NCI-H1417 treated with DMSO at 0.1 percent for 48 hours (cell line): ENCODE data around the gene SH3PXD2A.
"Not testable (repeated sequence)": the region's sequence is repeated elsewhere in the genome, so short reads cannot be mapped to it uniquely, and the experiment has no call there.

Source experiments
- DNase-seq: peaks from one replicate; lab custom pipeline; 2025; lab: John Stamatoyannopoulos, UW

SH3PXD2A gene

DNA sequence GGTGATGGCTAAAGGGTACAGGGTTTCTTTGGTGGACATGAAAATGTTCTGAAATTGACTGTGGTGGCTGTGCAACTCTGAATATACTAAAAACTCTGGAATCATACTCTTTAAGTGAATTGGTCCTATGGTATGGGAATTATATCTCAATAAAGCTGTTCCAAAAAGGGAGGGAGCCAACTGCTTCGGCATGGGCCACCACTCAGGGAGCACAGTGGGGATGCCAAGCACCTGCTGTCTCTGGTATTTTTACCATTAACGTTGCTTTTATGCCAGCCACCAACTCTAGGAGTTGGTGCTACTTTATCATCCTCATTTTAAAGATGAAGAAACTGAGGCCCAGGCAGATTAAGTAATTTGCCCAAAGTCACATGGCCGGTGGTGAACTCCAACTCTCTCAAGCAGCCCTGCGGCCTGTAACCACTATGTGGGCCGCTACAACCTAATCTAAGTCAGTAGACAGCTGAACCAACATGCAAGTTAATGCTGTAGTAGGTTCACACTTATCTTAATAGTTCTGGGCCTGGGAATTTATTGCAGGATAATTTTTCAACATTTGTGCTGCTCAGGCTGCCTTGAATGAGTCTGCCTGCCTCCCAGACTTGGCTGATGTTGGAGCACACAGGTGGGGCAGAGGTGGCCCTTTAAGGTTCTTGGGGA lies 20.8 kb downstream of the SH3PXD2A start:
- no peak for DNase-seq

- DNase-seq, result no peak
Observed at GRCh38 chr10:103833731-103834365, 21.5 kb downstream of the SH3PXD2A start.

- no peak for DNase-seq
Observed at GRCh38 chr10:103832806-103833205, 22.6 kb downstream of the SH3PXD2A start.

DNA sequence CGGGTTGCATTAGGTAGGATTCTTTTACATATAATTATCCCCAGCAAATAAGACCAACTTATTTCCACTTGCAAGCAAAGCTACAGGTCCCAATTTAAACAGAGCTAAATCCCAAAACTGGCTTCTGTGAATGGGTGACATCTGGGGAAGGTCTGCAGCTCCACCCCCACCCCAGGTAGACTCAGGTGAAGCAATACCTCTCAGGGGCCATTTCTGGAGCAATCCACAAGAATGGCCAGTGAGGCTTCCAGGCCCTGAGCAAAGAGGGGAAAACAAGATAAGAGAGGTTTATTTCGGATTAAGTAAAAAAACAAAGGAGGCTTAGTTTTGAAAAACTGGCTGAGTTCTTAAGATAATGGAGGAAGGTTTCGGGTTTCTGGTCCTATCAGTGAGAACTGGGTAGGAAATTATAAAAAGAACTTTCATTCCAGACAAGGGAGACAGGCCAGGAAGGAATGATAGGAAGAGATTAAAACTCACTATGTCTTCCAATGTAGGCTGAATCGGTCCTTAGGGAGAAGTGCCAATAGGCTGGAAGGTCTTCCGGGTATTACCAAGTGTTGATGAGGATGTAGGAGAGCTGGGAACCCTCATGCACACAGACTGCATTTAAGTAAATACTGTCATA lies 25.4 kb downstream of the SH3PXD2A start:
- no peak for DNase-seq

- no peak for DNase-seq
Observed at GRCh38 chr10:103829278-103829677, 26.1 kb downstream of the SH3PXD2A start.

DNA sequence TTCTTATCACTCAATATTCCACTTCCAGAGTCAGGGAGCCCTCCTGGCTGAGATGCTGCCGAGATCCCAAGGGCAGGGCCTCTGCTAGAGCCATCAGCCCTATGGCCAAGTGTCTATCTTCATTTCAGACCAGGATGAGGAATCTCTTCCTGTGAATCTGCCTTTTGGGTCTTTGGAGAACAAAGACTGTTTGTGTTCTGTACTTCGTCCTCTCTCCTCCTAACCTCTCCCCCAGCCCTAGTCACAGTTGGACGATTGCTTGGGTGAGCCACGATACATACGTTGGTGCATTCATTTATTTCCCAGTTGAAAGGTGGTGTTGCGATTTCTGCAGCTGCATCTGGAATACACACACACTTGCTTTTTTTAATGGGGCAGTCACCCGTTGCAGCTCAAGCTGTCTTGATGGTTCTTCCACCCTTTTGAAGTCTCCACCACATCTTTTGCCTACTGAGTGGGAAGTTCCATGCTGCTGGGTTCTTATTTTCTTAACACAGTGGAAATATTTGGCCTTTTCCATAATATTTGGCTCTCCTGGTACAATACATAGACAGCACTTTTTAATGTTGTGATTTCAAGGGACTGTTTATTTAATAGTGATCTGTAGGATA lies 26.7 kb downstream of the SH3PXD2A start:
- no peak for DNase-seq

- DNase-seq, result no peak
Observed at GRCh38 chr10:103828107-103828506, 27.3 kb downstream of the SH3PXD2A start.

DNA sequence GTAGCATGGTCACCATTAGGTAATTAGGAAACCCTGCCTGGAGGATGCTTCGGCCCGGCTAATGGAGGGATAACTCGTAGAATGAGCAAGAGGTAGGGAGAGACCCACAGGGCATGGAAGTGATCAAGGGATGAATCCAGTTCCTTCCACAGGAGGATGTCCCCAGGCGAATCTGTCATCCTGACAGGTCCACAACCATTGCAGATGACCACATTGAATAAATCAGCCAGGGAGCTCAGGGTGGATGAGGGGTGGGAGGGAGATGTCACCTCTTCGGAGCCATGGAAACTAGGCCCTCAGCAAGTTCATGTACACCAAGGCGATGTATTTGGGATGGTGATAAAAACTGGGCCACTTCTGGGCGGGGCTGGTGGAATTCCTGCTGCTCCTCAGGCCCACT lies 28.5 kb downstream of the SH3PXD2A start:
- DNase-seq, result no peak

GRCh38 chr10:103824281-103824680 lies 31.1 kb downstream of the SH3PXD2A start:
- DNase-seq, result no peak

- DNase-seq, result no peak
Observed at GRCh38 chr10:103823706-103824272, 31.6 kb downstream of the SH3PXD2A start.

- no peak for DNase-seq
Observed at GRCh38 chr10:103822800-103823199, 32.6 kb downstream of the SH3PXD2A start.

DNA sequence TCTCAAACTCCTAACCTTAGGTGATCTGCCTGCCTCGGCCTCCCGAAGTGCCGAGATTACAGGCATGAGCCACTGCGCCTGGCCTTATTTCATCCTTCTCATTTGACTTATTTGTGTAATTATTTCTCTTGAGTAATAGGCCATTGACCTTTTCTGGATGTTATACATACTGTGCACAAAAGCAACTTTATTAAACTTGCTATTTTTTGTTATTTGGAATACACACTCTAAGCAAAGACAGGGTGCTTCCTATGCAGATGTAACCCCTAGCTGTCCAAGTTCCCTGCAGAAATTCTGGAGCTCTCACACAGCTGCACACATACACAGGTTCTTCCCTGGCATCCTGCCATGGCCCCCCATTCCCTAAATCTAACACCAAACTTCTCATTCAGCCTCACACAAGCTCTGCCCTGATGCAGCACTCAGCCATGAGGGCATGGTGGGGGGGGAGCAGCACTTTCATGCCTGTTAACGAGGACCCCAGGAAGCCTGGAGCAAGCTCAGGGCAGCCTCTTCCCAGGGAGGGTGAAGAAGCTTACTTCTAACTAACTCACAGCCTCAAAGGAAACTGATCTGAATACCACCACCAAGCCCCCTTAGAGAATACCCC lies 33.2 kb downstream of the SH3PXD2A start:
- DNase-seq, result no peak

GRCh38 chr10:103820101-103821062 lies 35.0 kb downstream of the SH3PXD2A start:
- DNase-seq, result no peak

DNA sequence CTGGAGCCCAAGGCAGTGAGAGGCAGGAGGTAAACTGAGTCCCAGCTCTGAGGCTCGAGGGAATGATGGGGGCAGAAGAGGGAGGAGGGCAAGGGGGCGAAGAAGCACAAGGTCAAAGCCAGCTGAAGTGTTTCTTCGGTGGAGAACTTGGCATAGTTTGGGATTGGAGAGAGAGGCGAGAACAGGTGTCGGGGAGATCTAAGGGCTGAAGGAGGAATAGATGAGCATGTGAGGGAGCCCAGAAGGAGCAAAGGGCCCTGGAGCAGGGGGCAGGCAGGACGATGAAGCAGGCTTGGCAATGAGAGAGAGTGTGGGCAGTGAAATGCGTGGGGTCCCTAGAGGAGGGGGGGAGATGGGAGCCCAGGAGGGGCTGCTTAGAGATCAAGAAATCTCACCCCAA lies 35.9 kb downstream of the SH3PXD2A start:
- no peak for DNase-seq

DNA sequence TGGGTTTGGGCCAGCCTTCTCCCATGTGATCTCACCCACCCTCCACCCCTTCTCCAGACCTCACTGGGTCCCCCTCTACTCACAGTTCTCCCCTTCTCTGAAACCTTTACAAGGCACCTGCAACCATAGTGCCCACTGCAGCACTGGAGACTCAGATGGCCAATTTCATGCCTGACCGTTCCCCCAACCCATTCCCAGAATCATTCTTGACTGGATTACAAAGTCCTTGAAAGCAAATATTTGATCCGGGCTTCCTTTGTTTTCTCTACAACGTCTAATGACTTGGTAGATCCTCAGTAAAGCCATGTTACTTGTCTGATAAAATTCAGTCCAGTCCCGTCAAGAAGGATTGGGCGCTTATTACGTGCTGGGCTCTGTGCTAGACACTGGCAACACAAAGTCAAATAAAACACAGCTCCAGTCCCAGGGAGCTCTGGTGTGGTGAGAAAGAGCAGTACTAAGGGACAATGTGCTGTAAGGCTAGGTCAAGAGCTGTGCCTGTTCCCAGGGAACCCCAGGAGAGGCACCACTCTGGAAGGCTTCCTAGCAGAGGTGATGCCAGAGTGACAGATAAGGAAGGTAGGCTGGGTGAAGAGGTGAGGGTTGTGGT lies 36.5 kb downstream of the SH3PXD2A start:
- DNase-seq, result no peak

DNA sequence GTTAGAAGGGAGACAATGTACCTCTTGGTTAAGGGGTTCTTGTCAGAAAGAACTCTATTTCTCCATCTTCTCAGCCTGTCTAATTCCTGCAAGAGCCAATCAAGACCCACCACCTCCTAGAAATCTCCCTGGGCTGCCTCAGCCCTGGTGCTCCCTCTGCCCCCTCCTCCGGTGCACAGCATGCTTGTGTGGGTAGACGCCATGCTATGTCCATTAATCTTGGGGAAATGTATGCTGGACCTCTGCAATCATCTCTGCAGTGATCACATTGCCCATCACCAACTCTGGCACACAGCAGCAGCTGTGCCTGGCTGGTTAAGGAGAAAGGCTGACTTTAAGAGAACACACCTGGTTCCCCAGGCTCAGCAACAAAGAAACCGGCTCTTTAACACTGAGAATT lies 37.3 kb downstream of the SH3PXD2A start:
- DNase-seq, result no peak

DNA sequence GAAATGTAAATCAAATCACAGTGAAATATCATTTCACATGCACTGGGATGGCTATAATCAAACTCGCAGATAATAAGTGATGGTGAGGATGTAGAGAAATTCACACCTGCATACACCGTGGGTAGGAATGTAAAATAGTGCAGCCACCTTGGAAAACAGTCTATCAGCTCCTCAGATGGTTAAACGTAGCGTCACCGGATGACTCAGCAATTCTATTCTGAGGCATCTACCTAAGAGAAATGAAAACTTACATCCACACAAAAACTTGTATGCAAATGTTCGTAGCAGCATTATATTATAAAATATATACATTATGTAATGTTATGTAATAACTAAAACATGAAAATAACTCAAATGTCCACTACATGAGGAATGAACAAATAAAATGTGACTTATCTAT lies 38.9 kb downstream of the SH3PXD2A start:
- no peak for DNase-seq

DNA sequence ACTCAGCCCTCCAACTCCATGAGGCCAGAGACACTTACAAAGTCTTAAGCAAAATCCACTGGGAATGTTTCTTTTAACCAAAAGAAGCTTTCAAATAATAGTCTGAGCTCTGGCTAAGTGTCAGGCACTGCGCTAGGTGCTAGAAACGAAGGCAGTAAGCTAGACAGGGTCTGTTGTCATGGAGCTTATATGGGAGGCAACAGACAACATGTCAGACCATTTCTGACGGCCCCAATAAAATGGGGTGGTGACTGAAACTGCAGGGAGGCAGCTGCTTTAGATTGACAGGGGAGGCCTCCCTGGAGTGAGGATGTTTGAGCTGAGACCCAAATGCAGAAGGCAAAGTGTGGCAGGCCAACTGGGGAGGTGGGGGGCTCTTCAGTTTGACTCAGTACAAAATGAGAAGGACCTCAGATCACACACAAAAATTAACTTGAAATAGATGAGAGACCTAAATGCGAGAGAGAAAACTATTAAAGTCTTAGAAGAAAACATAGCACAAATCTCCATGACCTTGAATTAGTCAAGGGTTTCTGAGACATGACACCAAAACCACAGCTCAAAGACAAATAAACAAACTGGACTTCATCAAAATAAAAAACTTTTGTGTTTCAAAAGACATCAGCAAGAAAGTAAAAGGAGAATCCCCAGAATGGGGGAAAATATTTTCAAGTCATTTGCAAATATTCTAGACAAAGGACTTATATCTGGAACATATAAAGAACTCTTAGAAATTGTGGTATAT lies 40.6 kb downstream of the SH3PXD2A start:
- DNase-seq, result no peak

GRCh38 chr10:103814105-103814504 lies 41.3 kb downstream of the SH3PXD2A start:
- no peak for DNase-seq

DNA sequence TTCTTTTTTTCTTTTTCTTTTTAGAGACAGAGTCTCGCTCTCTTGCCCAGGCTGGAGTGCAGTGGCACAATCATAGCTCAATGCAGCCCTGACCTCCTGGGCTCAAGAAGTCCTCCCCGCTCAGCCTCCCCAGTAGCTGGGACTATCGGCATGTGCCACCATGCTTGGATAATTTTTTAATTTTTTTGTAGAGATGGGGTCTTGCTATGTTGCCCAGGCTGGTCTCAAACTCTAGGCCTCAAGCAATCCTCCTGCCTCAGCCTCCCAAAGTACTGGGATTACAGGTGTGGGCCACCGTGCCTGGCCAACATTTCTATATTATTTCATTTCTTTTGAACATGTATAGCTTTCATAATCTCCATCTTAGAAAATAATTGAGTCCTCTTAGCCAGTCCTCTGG lies 42.1 kb downstream of the SH3PXD2A start:
- DNase-seq, result not testable (repeated sequence)
